Neuronal stem cell (in vitro differentiated cells): Measurements from ENCODE around the gene MPP2.
"Not testable (repeated sequence)": the region's sequence is repeated elsewhere in the genome, so short reads cannot be mapped to it uniquely, and the experiment has no call there.

Experiments
- DNase-seq: peaks from one replicate; pipeline ENCODE4 v3.0.0-alpha.2; 2013; ENCODE audit warnings: low spot score
- H2AFZ ChIP-seq: one replicate; pipeline ENCODE4 v1.6.1; 2013; ENCODE audit warnings: mild to moderate bottlenecking, low read length, inconsistent platforms
- H2AK5ac ChIP-seq: 2 replicates; pipeline ENCODE4 v1.6.1; 2013; ENCODE audit warnings: low read depth, mild to moderate bottlenecking, inconsistent platforms, low read length, moderate library complexity, mixed read lengths
- H2BK120ac ChIP-seq: 2 replicates; pipeline ENCODE4 v1.6.1; 2013; ENCODE audit warnings: low read depth, mild to moderate bottlenecking, inconsistent platforms, low read length, moderate library complexity, mixed read lengths
- H2BK12ac ChIP-seq: one replicate; pipeline ENCODE4 v1.6.1; 2013; ENCODE audit warnings: low read length, inconsistent platforms
- H2BK15ac ChIP-seq: 2 replicates; pipeline ENCODE4 v1.6.1; 2013; ENCODE audit warnings: mild to moderate bottlenecking, low read length, inconsistent platforms, mixed read lengths
- H2BK5ac ChIP-seq: one replicate; pipeline ENCODE4 v1.6.1; 2013; ENCODE audit warnings: inconsistent platforms, mild to moderate bottlenecking, low read length, moderate library complexity
- H3K14ac ChIP-seq: one replicate; pipeline ENCODE4 v1.6.1; 2013; ENCODE audit warnings: low read length, inconsistent platforms
- H3K18ac ChIP-seq: 2 replicates; pipeline ENCODE4 v1.6.1; 2013; ENCODE audit warnings: low read length, inconsistent platforms
- H3K23ac ChIP-seq: 2 replicates; pipeline ENCODE4 v1.6.1; 2013; ENCODE audit warnings: low read depth, mild to moderate bottlenecking, mixed read lengths, low read length, inconsistent platforms; ENCODE audit not compliant: poor library complexity
- H3K27ac ChIP-seq: replicated peaks from 3 replicates; pipeline ENCODE4 v1.5.1; 2013; ENCODE audit warnings: low read length, inconsistent platforms
- H3K27me3 ChIP-seq, 3 experiments: 2 replicates each; pipeline ENCODE4 v1.6.1; 2013; ENCODE audit warnings: low read length in 3 of 3, mild to moderate bottlenecking in 2 of 3, inconsistent platforms in 1 of 3, low read depth in 1 of 3, mixed read lengths in 1 of 3, moderate library complexity in 1 of 3; ENCODE audit not compliant: control insufficient read depth in 3 of 3, insufficient read depth in 3 of 3
- H3K36me3 ChIP-seq, 2 donors: replicated peaks in 1 of 2; 2 replicates each; pipeline ENCODE4 v1.6.1; 2013; ENCODE audit warnings: low read length in 2 of 2; ENCODE audit not compliant: control insufficient read depth in 2 of 2, insufficient read depth in 2 of 2
- H3K4ac ChIP-seq: 2 replicates; pipeline ENCODE4 v1.6.1; 2013; ENCODE audit warnings: inconsistent platforms, mild to moderate bottlenecking, low read length, moderate library complexity
- H3K4me1 ChIP-seq, 2 donors: 1 replicate in 1 of 2; 2 replicates in 1 of 2; pipeline ENCODE4 v1.6.1; 2013; ENCODE audit warnings: low read length in 2 of 2, low read depth in 1 of 2; ENCODE audit not compliant: control insufficient read depth in 2 of 2, insufficient read depth in 1 of 2
- H3K4me2 ChIP-seq: one replicate; pipeline ENCODE4 v1.6.1; 2013; ENCODE audit warnings: mild to moderate bottlenecking, low read length, inconsistent platforms; ENCODE audit not compliant: insufficient read depth, poor library complexity, severe bottlenecking
- H3K4me3 ChIP-seq, 2 donors: 2 replicates each; pipeline ENCODE4 v1.5.1; 2013; ENCODE audit warnings: low read length in 2 of 2, mild to moderate bottlenecking in 2 of 2, inconsistent platforms in 1 of 2, moderate library complexity in 1 of 2
- H3K79me1 ChIP-seq: one replicate; pipeline ENCODE4 v1.6.1; 2013; ENCODE audit warnings: low read depth, mild to moderate bottlenecking, inconsistent platforms, low read length, moderate library complexity
- H3K9ac ChIP-seq: one replicate; pipeline ENCODE4 v1.6.1; 2013; ENCODE audit warnings: mild to moderate bottlenecking, low read depth, low read length, inconsistent platforms; ENCODE audit not compliant: poor library complexity
- H3K9me3 ChIP-seq, 2 donors: replicated peaks in 1 of 2; 2 replicates each; pipeline versions ENCODE3 to v1.6.1; 2013; ENCODE audit warnings: low read length in 2 of 2, mild to moderate bottlenecking in 2 of 2, inconsistent platforms in 1 of 2, low read depth in 1 of 2, mixed read lengths in 1 of 2, moderate library complexity in 1 of 2; ENCODE audit not compliant: control insufficient read depth in 2 of 2, insufficient read depth in 1 of 2
- H4K8ac ChIP-seq: one replicate; pipeline ENCODE4 v1.6.1; 2013; ENCODE audit warnings: low read depth, mild to moderate bottlenecking, inconsistent platforms, low read length, moderate library complexity
- H4K91ac ChIP-seq: one replicate; pipeline ENCODE4 v1.6.1; 2013; ENCODE audit warnings: low read length, low read depth, mild to moderate bottlenecking, inconsistent platforms; ENCODE audit not compliant: poor library complexity
- WGBS, 2 donors: extraction: QIAGEN DNeasy Blood & Tissue Kit; methylation state at CpG; one replicate each; pipeline ENCODE4 v1.1.7; 2013; ENCODE audit warnings: missing lambda C conversion rate in 2 of 2, mixed read lengths in 1 of 2; ENCODE audit not compliant: insufficient read length in 2 of 2, insufficient replicate concordance in 1 of 2; ENCODE audit errors: extremely low coverage in 2 of 2; 5-methylcytosine and 5-hydroxymethylcytosine counted together

Gene MPP2

GRCh38 chr17:43894494-43894893, 12.8 kb downstream of the MPP2 start:
- not testable (repeated sequence) for H4K8ac ChIP-seq, H3K4me2 ChIP-seq, H2BK15ac ChIP-seq, H3K27me3 ChIP-seq, H2BK120ac ChIP-seq, H4K91ac ChIP-seq, H3K14ac ChIP-seq, H2BK5ac ChIP-seq, H3K27ac ChIP-seq, H3K18ac ChIP-seq, DNase-seq, H3K4me3 ChIP-seq, H3K23ac ChIP-seq, H2AFZ ChIP-seq, H3K79me1 ChIP-seq, H3K4me1 ChIP-seq, H3K4ac ChIP-seq, H3K9ac ChIP-seq, H2AK5ac ChIP-seq, H2BK12ac ChIP-seq, H3K9me3 ChIP-seq
- H3K36me3 ChIP-seq, result peaks cover 0 to 14% of the 10 kb centered on the region in 2 donors
- no CpG with 5 or more reads among the region's 4 CpGs for WGBS, 2 donors

GRCh38 chr17:43892647-43892952, 14.7 kb downstream of the MPP2 start:
- Histone ChIP-seq H2BK12ac (no peak overlapping the region), H2BK5ac (no peak overlapping the region), H3K4me1 (peaks cover 0 to 5% of the 10 kb centered on the region in 2 donors), H3K9me3 (no peaks in the 10 kb centered on the region), H3K14ac (no peak overlapping the region), H2AFZ (no peak overlapping the region), H3K4me2 (no peak overlapping the region), H3K23ac (no peak overlapping the region), H3K79me1 (peaks cover 2% of the 10 kb centered on the region), H3K4me3 (no peak overlapping the region), H3K36me3 (peaks cover 0 to 8% of the 10 kb centered on the region in 2 donors), H3K27me3 (no peaks in the 10 kb centered on the region), H2BK120ac (no peak overlapping the region), H3K4ac (no peak overlapping the region), H2BK15ac (no peak overlapping the region), H3K18ac (no peak overlapping the region), H4K91ac (no peak overlapping the region), H2AK5ac (no peak overlapping the region), H3K9ac (no peak overlapping the region), H4K8ac (no peak overlapping the region), H3K27ac (no peak overlapping the region)
- no peak for DNase-seq
- WGBS, 2 donors, result no CpG with 5 or more reads among the region's 4 CpGs

GRCh38 chr17:43891851-43892646, 15.3 kb downstream of the MPP2 start:
- Histone ChIP-seq H2AK5ac (no peak overlapping the region), H3K4ac (no peak overlapping the region), H2BK5ac (no peak overlapping the region), H3K9me3 (no peaks in the 10 kb centered on the region), H3K27me3 (no peaks in the 10 kb centered on the region), H3K4me2 (no peak overlapping the region), H3K18ac (no peak overlapping the region), H2BK12ac (no peak overlapping the region), H3K14ac (no peak overlapping the region), H3K4me1 (peaks cover 0 to 5% of the 10 kb centered on the region in 2 donors), H2BK15ac (no peak overlapping the region), H3K27ac (no peak overlapping the region), H2BK120ac (no peak overlapping the region), H3K23ac (no peak overlapping the region), H3K36me3 (peaks cover 0 to 6% of the 10 kb centered on the region in 2 donors), H4K8ac (no peak overlapping the region), H3K9ac (no peak overlapping the region), H3K79me1 (peaks cover 2% of the 10 kb centered on the region), H3K4me3 (no peak overlapping the region), H4K91ac (no peak overlapping the region), H2AFZ (no peak overlapping the region)
- WGBS, 2 donors, result no CpG with 5 or more reads among the region's 5 CpGs
- DNase-seq, result no peak

- Histone ChIP-seq H2AFZ (no peak overlapping the region), H3K4me2 (no peak overlapping the region), H2BK12ac (no peak overlapping the region), H3K9ac (no peak overlapping the region), H3K4me3 (no peak overlapping the region), H3K4me1 (peaks cover 0 to 5% of the 10 kb centered on the region in 2 donors), H3K36me3 (no peaks in the 10 kb centered on the region), H3K4ac (no peak overlapping the region), H2BK5ac (no peak overlapping the region), H2BK120ac (no peak overlapping the region), H2AK5ac (no peak overlapping the region), H3K27ac (no peak overlapping the region), H4K8ac (no peak overlapping the region), H3K23ac (no peak overlapping the region), H3K27me3 (no peaks in the 10 kb centered on the region), H3K14ac (no peak overlapping the region), H2BK15ac (no peak overlapping the region), H3K79me1 (peaks cover 1% of the 10 kb centered on the region), H3K9me3 (no peaks in the 10 kb centered on the region), H4K91ac (no peak overlapping the region), H3K18ac (no peak overlapping the region)
- no peak for DNase-seq
- no CpG with 5 or more reads among the region's 1 CpG for WGBS, 2 donors
These were observed 17.1 kb downstream of the MPP2 start for GRCh38 chr17:43890240-43890639.
